ENCODE measurements around the gene APOC4.
"Not testable (repeated sequence)": the region's sequence is repeated elsewhere in the genome, so short reads cannot be mapped to it uniquely, and the experiment has no call there.

Gene APOC4

DNA sequence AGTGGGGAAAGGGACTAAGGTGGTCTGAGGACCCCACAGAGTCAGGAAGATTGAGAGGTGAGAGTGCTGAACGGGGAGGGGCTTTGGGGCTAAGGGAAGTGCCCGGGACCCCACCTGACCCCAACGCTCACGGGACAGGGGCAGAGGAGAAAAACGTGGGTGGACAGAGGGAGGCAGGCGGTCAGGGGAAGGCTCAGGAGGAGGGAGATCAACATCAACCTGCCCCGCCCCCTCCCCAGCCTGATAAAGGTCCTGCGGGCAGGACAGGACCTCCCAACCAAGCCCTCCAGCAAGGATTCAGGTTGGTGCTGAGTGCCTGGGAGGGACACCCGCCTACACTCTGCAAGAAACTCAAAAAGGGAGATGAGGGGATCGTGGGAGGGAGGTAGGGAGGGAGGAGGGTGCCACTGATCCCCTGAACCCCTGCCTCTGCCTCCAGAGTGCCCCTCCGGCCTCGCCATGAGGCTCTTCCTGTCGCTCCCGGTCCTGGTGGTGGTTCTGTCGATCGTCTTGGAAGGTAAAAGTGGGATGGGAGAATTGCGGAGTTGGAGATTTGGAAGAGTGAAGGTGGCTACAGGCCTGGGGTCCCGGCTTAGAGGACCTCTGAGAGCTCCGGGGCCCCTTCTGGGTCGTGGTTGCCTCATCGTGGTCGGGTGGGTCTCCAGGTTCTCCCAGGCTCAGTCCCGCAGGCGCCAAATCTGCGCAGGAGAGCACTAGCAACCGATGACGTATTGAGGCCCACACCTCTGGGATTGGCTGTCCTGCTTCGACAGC is 27.4 kb upstream of the APOC4 start, which contains the start of gene APOC1:
APOC1 (plus strand) TSS at position 176 of the 774 bp plus-strand sequence; CDS start at position 460, 284 bp downstream.
- DNase-seq (ENCODE audit: low read depth), result peak; percentile 57

DNA sequence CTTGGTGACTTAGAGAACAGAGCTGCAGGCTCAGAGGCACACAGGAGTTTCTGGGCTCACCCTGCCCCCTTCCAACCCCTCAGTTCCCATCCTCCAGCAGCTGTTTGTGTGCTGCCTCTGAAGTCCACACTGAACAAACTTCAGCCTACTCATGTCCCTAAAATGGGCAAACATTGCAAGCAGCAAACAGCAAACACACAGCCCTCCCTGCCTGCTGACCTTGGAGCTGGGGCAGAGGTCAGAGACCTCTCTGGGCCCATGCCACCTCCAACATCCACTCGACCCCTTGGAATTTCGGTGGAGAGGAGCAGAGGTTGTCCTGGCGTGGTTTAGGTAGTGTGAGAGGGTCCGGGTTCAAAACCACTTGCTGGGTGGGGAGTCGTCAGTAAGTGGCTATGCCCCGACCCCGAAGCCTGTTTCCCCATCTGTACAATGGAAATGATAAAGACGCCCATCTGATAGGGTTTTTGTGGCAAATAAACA is 17.8 kb upstream of the APOC4 start:
- no peak for DNase-seq (ENCODE audit: low read depth)

DNA sequence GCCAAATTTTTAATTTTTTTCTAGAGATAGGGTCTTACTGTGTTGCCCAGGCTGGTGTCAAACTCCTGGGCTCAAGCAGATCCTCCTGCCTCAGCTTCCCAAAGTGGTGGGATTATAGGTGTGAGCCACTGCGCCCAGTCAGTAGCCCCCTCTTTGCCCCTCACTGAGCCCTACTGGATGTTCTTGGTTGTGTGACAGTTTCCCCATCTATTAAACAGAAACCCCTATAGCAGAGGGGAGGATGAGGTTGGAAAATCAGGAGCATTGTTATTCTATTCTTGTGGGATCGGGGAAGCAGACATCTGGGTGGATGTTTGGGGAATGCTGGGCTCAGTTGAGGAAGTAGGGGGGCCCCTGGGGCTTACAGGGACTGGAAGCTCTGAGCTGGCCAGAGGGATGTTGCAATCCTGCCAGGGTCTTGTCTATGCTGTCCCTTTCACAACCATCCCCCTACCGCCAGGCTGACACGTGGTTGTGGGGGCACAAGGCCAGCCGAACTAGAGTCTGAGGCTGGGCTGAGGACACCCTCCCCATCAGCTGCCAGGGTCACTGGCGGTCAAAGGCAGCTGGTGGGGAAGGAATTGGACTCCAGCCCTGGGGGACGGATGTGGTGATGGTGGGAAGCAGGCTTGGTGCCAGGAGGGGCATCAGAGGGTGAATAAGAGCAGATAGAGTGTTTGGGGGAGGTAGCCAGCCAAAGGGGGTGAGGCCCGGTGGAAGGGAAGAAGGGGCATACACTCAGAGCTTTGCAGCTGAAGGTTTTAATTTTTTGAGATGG is 16.7 kb upstream of the APOC4 start:
- peak; percentile 77 for DNase-seq (ENCODE audit: low read depth)

DNA sequence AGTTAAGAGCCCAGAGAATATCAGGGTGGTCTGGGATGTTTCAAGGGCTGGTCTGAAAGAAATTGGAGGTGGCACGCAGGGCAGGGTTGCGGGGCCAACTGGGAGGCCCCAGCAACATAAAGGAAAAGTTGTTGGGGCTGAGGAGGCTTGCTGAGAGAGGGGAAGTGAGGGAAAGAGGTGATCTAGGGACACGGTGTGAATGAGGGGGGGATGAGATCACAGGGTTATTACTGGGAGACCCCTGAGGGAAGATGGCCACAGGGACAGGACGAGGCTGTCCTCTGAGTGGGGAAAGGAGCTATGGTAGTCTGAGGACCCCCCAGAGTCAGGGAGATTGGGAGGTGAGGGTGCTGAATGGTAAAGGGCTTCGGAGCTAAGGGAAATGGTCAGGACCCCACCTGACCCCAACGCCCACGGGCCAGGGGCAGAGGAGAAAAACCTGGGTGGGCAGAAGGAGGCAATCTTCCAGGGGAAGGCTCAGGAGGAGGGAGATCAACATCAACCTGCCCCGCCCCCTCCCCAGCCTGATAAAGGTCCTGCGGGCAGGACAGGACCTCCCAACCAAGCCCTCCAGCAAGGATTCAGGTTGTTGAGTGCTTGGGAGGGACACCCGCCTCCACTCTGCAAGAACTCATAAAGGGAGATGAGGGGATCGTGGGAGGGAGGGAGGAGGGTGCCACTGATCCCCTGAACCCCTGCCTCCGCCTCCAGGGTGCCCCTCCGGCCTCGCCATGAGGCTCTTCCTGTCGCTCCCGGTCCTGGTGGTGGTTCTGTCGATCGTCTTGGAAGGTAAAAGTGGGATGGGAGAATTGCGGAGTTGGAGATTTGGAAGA is 15.6 kb upstream of the APOC4 start:
- DNase-seq (ENCODE audit: low read depth), result not testable (repeated sequence)

DNA sequence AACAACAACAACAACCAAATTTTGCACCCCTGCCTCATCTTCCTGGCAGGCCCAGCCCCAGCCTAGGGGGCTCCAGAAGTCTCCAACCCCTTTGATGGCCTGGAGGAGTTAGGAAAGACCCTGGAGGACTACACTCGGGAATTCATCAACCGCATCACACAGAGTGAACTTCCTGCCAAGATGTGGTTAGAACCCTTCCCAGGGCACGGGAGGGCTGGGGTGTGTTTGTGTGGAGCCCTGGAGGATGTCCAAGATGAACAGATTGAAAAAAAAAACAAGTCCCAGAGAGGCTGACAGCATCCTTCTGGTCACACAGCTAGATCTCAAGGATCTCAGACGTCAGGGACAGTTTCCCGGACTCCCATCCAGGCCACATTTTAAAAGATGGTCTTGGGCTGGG is 14.3 kb upstream of the APOC4 start:
- peak; percentile 77 for DNase-seq (ENCODE audit: low read depth)

DNA sequence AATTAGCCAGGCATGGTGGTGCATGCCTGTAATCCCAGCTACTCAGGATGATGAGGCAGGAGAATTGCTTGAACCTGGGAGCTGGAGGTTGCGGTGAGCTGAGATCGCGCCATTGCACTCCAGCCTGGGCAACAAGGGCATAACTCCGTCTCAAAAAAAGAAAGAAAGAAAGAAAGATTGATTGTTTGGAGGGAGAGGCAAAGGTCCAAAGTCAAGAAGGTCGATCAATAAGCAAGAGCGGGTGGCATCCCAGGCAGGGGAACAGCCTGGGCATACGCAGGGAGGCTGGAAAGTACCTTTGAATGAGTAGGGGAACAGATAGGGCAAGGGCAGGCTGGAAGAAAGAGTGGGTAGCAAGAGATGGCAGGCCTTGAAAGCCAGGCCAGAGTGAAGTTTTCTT is 11.9 kb upstream of the APOC4 start:
- no peak for DNase-seq (ENCODE audit: low read depth)

DNA sequence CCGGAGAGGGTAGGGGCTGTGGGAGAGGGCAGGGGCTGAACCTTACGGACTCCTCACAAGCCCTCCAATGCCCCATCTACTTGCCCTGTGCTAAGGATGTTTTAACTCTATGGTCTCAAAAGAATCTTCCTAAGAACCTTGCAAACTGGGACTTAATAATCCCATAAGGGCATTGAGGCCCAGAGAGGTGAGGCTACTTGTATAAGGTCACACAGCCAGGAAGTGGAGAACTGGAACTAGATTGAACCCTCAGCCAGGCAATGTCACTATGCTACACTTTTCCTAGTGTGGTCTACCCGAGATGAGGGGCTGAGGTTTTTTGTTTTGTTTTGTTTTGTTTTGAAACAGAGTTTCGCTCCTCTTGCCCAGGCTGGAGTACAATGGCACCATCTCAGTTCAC is 10.5 kb upstream of the APOC4 start:
- no peak for DNase-seq (ENCODE audit: low read depth)

DNA sequence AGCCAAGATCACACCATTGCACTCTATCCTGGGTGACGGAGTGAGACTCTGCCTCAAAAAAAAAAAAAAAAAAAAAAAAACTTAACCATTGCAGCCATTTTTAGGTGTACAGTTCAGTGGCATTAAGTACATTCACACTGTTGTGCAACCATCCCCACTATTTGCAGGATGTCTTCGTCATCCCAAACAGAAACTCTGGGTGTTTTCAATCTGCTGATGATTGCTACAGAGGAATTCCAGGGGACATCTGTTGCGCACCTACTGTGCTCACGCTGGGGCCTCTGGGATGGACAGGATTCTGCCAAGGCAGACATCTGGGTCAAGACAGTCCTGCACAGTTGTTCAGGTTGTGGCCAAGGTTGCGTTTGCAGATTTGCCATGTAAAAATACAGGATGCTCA is 2.4 kb upstream of the APOC4 start:
- no peak for DNase-seq (ENCODE audit: low read depth)

DNA sequence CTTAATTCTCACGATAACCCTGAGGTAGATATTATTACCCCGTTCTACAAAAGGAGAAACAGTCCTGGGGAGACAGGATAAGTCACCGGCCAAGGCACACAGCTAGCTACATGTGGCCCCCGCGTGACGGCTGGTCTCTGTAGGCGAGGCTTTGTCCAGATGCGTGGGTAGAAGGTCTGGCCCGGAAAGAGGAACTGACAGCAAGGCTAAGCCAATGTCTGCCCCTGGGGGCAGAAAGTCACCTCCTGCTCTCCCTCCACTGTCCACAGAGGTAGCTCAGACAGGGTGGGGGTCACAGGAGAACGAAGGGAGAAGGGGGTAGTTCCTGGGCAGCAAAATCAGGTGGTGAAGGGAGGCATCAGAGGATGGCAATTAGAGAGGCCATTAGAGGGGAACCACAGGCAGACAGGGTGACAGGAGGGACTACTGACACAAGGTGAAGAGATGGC is 1.8 kb downstream of the APOC4 start:
- DNase-seq (ENCODE audit: low read depth), result no peak

DNA sequence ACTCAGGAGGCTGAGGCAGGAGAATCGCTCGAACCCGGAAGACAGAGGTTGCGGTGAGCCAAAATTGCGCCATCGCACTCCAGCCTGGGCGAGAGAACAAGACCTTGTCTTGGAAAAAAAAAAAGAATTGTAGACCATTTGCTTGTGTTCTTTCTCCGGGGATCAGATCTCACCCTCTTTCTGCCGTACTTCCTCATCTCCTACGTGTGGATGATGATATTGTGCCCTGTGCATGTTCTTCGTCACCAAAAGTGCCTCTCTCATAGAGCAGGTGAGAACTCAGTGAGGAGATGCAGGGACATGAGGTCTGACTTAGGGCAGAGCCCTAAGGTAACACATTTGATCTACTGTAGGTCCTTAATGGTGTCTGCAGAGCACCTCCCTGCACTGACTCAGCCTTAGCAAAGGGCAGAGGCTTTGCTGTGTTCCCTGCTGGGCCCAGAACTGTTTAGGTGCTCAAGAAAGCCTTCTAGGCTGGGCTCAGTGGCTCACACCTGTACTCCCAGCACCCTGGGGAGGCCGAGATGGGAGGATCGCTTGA is 5.1 kb downstream of the APOC4 start:
- no peak for DNase-seq (ENCODE audit: low read depth)

DNA sequence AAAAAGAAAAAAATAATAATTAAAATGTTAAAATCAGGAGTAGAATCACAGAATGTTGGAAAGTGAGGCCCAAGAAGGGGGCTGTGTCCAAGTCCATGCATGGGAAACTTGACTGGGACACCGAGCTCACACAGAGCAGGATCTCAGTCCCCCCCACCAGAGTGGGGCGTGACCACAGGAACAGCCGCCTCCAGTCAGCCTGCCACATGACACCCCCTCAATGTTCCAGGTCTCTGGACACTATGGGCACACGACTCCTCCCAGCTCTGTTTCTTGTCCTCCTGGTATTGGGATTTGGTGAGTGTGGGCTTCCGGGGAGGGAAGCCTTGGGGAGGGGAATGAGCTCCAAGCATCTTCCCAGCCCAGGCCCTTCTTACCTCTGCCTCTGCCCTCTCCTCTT is 6.2 kb downstream of the APOC4 start:
- DNase-seq (ENCODE audit: low read depth), result no peak

DNA sequence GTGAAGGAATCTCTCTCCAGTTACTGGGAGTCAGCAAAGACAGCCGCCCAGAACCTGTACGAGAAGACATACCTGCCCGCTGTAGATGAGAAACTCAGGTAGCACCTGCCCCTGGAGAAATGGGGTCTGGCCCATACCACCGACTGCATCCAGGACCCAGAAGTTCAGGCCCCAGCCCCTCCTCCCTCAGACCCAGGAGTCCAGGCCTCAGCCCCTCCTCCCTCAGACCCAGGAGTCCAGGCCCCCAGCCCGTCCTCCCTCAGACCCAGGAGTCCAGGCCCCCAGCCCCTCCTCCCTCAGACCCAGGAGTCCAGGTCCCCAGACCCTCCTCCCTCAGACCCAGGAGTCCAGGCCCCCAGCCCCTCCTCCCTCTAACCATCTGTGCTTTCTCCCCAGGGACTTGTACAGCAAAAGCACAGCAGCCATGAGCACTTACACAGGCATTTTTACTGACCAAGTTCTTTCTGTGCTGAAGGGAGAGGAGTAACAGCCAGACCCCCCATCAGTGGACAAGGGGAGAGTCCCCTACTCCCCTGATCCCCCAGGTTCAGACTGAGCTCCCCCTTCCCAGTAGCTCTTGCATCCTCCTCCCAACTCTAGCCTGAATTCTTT is 6.8 kb downstream of the APOC4 start:
- no peak for DNase-seq (ENCODE audit: low read depth)

DNA sequence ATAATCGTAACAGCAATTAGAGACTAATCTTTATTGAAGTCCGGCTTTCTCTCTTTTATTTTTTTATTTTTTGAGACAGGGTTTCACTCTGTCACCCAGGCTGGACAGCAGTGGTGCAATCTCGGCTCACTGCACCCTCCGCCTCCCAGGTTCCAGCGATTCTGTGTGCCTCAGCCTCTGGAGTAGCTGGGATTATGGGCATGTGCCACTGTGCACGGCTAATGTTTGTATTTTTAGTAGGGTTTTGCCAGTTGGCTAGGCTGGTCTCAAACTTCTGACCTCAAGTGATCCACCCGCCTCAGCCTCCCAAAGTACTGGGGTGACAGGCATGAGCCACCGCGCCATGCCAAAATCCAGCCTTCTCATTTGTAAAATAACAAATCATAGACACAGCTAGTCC is 7.5 kb downstream of the APOC4 start:
- no peak for DNase-seq (ENCODE audit: low read depth)

DNA sequence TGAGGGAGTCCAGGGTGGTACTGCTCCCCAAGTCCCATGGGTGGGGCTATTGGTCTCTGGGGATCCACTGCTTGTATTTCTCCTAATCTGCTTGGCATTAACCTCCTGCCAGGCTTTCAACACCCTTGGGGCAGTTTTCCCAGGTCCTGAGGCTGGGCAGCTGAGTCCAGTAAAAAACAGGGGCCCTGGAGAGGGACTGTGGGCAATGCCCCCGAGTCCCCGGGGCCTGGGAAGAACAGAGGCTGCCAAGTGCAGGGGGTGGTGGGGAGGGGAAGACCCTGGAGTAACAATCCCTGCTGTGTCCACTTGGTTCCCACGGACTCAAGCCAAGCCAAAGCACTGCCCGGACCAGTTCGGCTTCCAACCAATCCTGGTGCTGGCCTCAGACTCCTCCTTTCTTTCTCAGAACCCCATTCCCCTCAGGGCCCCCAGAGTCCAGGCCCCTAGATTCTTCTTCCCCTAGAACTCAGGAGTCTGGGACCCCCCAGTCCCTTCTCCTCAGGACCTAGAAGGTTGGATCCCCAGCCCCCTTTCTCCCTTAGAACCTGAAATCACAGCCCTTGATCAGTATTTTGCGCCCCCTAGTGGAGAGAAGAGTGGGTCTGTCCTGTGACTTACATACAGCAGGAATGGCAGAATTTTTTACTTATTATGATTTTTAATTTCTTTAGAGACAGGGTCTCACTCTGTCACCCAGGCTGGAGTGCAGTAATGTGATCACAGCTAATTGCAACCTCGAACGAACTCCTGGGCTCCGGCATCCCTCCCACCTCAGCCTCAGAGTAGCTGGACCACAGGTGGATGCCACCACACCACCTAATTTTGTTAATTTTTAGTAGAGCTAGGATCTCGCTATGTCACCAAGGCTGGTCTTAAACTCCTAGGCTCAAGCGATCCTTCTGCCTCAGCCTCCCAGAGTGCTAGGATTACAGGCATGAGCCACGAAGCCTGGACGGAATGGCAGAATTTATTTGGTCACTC is 9.4 kb downstream of the APOC4 start:
- DNase-seq (ENCODE audit: low read depth), result peak; percentile 62

DNA sequence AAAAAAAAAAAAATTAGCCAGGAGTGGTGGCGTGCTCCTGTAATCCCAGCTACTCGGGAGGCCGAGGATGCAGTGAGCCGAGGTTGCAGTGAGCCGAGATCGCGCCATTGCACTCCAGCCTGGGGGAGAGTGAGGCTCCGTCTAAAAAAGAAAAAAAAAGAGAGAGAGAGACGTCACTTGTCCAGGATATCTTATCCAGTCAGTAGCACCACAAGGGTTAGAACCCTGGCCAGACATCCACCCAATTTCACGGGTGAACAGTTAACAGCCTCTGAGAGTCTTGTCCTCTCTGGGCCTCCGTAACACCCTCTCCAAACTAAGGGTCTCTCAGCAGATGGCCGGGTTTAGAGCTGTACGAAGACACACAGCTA is 12.2 kb downstream of the APOC4 start:
- DNase-seq (ENCODE audit: low read depth), result no peak

DNA sequence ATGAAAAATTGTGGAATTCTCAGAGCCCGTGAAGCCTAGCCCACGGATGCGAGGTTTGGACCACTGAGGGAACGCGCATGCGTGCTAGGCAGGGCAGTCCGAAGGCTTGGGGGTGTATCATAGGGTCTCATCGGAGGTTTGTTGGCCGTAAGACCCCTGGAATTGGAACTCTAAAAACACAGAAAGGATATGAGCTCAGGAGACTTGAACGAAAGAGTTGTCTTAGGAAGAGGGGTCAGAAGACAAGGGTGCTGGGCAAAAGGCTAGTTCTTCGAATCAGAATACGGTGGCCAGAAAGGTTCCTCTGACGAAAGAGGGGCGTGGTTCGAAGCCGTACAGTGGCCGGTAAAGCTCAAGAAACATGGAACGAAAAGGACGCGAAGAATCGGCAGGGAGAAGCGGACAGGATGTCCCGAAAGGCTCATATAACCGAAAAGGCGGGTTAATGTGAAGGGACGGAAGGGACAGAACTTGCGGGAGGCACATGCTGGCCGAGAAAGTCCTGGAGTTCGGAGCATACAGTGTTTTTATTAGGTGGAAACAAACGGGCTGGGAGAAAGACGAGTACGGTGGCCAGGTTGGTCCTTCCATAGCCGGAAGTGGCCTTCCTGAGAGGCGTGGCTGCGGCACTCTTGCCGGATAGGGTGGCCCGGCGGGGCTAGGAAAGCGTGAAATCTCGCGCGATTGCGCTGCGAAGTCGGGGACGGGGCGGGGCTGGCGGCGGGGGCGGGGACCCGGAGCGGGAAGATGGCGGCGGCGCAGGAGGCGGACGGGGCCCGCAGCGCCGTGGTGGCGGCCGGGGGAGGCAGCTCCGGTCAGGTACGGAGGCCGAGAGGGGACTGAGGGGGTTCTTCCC is 12.8 kb downstream of the APOC4 start, which contains the start of gene CLPTM1:
CLPTM1 (plus strand) TSS at position 732 of the 856 bp plus-strand sequence; CDS start at position 748, 16 bp downstream.
- peak; percentile 94 for DNase-seq (ENCODE audit: low read depth)

DNA sequence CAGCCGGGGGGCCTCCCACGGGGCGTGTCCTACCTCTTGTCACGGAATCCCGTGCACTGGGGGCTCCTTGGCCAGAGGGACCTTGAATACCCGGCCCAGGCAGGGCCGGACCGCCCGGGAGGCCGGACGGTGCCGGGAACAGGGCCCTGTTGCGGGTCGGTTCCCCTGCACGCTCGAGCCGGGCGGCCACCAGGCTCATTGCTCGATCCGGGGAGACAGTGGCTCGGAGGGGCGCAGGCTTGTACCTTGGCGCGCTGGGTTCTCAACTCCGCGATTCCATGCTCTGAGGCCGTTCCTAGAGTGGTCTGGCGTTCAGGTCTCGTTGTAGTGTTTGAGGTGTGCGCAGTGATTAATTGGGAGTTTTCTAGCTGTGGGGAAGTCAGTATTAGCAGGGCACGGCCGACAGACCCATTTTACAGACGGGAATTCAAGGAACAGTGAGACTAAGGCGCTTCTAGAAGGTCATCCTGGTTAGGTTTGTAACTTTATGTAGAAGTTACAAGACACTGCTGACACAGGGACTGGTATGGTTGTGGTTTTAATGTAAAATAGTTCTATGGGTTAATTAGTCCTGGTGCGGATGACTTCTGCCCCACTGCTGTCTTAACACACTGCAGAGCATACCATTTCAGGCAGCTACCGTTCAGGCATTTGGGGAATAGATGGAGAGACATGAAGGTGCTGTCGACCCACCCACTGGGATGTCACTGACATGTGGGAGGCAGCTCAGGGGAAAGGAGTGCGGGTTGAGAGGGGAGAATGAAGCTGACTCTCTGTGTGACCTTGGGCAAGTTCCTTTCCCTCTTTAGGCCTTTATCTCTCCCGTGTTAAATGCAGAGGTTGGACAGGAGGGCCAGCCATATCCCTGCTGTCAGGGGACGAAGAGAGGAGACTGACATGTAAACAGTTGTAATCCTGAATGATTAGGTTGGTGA is 13.7 kb downstream of the APOC4 start:
- DNase-seq (ENCODE audit: low read depth), result no peak

DNA sequence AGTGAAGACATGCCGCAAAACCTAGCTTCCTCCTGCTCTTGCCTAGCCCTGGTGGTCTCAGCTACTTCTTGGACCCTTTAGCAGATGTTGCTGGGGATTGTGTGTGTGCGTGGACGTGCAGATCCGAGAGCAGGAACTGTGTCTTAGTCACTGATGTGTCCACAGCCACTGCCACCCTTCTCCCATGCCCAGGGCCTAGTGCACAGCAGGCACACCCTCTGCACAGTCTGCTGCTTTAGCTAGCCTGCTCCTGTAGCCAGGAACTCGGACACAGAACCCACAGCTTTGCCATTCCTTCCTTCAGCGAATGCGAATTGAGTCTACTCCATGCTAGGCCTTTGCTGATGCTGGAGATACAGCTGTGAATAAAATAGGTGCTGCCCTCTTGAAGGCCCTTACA is 15.5 kb downstream of the APOC4 start:
- no peak for DNase-seq (ENCODE audit: low read depth)

All from stromal cell of bone marrow (primary cell).